GM12874 (cell line): Measurements from ENCODE around the gene FRMPD4.

ENCODE experiments used
- CTCF ChIP-seq: IDR thresholded peaks from 2 replicates; pipeline ENCODE4 v1.5.1; 2011; ENCODE audit warnings: low read depth, mild to moderate bottlenecking, control low read depth, low read length, moderate library complexity; ENCODE audit not compliant: insufficient read depth

FRMPD4 gene

DNA sequence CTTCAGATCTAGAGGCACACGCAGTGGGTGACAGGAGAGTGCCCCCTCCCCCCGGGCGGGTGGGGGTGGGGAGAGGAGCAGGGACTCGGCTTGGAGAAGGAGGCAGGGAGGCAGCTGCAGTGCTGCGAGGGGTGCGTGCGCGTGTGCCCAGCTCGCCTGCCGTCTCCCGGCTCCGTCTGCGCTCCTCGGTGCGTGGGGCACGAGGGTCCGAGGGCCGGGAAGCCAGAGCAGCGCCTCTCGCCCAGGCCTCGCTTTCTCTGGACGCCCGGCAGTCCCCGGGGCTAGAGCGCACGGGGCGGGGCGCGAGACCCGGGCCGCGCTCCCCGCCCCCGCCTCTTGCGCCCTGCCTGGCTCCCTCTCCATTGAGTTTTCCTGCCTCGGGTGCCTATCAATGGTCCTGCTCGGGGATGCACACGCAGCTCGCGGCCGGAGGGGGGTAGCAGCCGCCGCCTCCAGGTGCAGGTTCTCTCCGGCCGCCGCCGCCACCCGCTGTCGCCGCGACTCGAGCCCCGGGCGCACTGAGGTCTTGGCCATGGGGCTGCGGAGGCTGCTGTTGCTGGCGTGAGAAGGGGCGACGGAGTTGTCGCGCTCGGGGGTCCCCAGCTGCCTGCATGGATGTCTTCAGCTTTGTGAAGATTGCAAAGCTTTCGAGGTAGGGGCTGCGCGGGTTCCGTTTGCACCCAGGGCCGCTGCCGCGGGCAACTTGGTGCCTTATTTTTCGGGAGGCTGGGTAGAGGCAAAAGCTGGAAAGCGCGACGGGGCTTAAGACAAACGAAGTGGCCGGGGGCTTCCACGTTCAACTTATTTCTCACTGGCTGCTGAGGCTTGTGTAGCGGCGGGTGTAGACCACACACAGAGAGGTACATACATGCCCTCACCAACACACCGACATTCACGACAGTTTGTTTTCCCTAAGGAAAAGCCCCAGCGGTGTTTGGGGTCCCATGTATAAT, at the start of gene FRMPD4:
Gene FRMPD4, plus strand, starts transcription at position 113 of the 953 bp plus-strand sequence. Its CDS starts 499 bp downstream, at position 612.
- TF ChIP-seq CTCF = no peak

- TF ChIP-seq CTCF = no peak
These were observed 48.5 kb upstream of the FRMPD4 start for GRCh38 chrX:12089740-12090139.

DNA sequence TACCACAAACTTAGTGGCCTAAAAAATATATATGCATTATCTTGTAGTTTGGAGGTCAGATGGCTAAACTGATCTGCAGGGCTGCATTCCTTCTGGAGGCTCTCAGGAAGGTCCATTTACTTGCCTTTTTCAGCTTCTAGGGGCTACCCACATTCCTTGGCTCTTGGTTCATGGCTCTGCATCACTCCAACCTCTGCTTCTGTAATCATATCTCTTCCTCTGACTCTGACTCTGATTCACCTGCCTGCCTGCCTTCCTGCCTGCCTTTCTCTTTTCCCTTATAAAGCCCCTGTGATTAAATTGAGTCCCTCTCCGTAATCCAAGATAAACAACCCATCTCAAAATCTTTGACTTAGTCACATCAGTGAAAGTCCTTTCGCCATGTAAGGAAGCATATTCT, 25.0 kb upstream of the FRMPD4 start:
- no peak for TF ChIP-seq CTCF

- TF ChIP-seq CTCF = peak; percentile 23; the same call in 1 of the 2 replicates
These were observed 22.9 kb upstream of the FRMPD4 start for GRCh38 chrX:12115377-12115776.

DNA sequence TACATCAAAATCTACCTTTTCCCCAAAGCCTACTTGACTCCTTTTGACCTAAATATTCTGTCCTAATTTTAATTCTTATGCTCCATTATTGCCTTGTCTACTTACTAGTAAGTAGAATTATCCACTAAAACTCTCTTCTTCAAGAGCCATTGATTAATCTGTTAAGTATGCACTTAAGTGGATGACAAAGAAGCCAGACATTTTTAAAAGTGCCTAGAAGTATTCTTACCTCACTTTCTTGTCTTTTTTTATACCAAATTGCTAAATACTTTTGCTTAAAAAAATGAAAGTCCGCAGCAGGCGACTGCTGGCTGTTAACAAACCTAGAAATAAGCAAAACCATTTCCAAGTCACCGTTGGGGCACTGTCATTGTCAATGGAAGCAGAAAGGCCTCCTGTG, 20.1 kb upstream of the FRMPD4 start:
- TF ChIP-seq CTCF = no peak

DNA sequence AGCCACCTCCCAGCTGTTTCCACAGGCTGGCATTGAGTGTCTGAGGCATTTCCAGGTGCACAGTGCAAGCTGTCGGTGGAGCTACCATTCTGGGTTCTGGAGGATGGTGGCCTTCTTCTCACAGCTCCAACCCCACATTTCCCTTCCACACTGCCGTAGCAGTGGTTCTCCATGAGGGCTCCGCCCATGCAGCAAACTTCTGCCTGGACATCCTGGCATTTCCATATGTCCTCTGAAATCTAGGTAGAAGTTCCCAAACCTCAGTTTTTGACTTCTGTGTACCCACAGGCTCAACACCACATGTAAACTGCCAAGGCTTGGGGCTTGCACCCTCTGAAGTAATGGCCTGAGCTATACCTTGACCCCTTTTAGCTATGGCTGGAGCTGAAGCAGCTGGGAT, 10.3 kb upstream of the FRMPD4 start:
- no peak for TF ChIP-seq CTCF

- TF ChIP-seq CTCF = no peak
These were observed 317 bp upstream of the FRMPD4 start for GRCh38 chrX:12137951-12138360.
